ENCODE measurements around the gene ANAPC15.

GRCh38 chr11:72067266-72067665, 45.2 kb downstream of the ANAPC15 start:
- TF ChIP-seq, protein P1, sequence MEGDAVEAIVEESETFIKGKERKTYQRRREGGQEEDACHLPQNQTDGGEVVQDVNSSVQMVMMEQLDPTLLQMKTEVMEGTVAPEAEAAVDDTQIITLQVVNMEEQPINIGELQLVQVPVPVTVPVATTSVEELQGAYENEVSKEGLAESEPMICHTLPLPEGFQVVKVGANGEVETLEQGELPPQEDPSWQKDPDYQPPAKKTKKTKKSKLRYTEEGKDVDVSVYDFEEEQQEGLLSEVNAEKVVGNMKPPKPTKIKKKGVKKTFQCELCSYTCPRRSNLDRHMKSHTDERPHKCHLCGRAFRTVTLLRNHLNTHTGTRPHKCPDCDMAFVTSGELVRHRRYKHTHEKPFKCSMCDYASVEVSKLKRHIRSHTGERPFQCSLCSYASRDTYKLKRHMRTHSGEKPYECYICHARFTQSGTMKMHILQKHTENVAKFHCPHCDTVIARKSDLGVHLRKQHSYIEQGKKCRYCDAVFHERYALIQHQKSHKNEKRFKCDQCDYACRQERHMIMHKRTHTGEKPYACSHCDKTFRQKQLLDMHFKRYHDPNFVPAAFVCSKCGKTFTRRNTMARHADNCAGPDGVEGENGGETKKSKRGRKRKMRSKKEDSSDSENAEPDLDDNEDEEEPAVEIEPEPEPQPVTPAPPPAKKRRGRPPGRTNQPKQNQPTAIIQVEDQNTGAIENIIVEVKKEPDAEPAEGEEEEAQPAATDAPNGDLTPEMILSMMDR (IDR thresholded peaks at IDR 0.05): no peak
- no peak for TF ChIP-seq ZFX (IDR thresholded peaks at IDR 0.05; ENCODE audit: borderline replicate concordance)

All from 22Rv1 (cell line).